IMR-90 (cell line): Measurements from ENCODE around the gene RELL2. TPM values are rescaled to one million over a fixed set of nuclear protein-coding genes. Genes with fewer than 3 reads are reported as not detected.

Source experiments
- ATAC-seq: fragments of 200-7000 bp; cut with Tn5 transposase; 2 replicates; pipeline ENCODE4 v1.9.1; 2020; ENCODE audit warnings: low read depth, mild to moderate bottlenecking, moderate library complexity
- BruUV-seq: library from RNA; stranded (reverse); fragments of 400-500 nt; replicated peaks from 2 replicates; lab custom pipeline; 2021; lab: Mats Ljungman, UMichigan
- CTCF ChIA-PET: fragments of 300-600 bp; formaldehyde crosslinking; extraction: SDS; loops from one replicate; lab custom pipeline; 2021; ENCODE audit warnings: antibody characterized with exemption; lab: Yijun Ruan, JAX
- POLR2A ChIA-PET: fragments of 300-600 bp; sonication (Branson Sonifier 250); formaldehyde crosslinking; loops from one replicate; lab custom pipeline; 2022; ENCODE audit warnings: antibody characterized with exemption; ENCODE audit not compliant: unreplicated experiment; lab: Charles Lee
- DNase-seq: peaks from one replicate; pipeline ENCODE4 v3.0.0; 2013
- H2AFZ ChIP-seq: replicated peaks from 2 replicates; pipeline ENCODE3; 2013; ENCODE audit warnings: low read length, mild to moderate bottlenecking; ENCODE audit not compliant: poor library complexity
- H2AK5ac ChIP-seq: 2 replicates; pipeline ENCODE4 v1.6.1; 2013; ENCODE audit warnings: low read depth, low read length, inconsistent platforms
- H2AK9ac ChIP-seq: replicated peaks from 2 replicates; pipeline ENCODE3; 2013; ENCODE audit warnings: mild to moderate bottlenecking, low read depth, low read length, moderate library complexity; ENCODE audit not compliant: poor library complexity
- H2BK120ac ChIP-seq: 2 replicates; pipeline ENCODE4 v1.6.1; 2013; ENCODE audit warnings: low read depth, low read length, inconsistent platforms
- H2BK15ac ChIP-seq: 3 replicates; pipeline ENCODE4 v1.6.1; 2013; ENCODE audit warnings: low read depth, low read length, inconsistent platforms
- H2BK20ac ChIP-seq: 2 replicates; pipeline ENCODE4 v1.6.1; 2013; ENCODE audit warnings: low read depth, mild to moderate bottlenecking, inconsistent platforms, low read length, moderate library complexity
- H2BK5ac ChIP-seq: 2 replicates; pipeline ENCODE4 v1.6.1; 2013; ENCODE audit warnings: mild to moderate bottlenecking, low read depth, low read length, inconsistent platforms; ENCODE audit not compliant: poor library complexity, severe bottlenecking
- H3K14ac ChIP-seq: replicated peaks from 2 replicates; pipeline ENCODE4 v1.6.1; 2013; ENCODE audit warnings: low read depth, low read length, inconsistent platforms
- H3K18ac ChIP-seq: 2 replicates; pipeline ENCODE4 v1.6.1; 2013; ENCODE audit warnings: low read depth, low read length, control low read depth
- H3K23ac ChIP-seq: 2 replicates; pipeline ENCODE4 v1.6.1; 2013; ENCODE audit warnings: low read depth, low read length, inconsistent platforms
- H3K27ac ChIP-seq: 2 replicates; pipeline ENCODE4 v1.5.1; 2013; ENCODE audit warnings: mild to moderate bottlenecking, control low read depth, low read length; ENCODE audit not compliant: insufficient read depth
- H3K27me3 ChIP-seq: 2 replicates; pipeline ENCODE4 v1.6.1; 2013; ENCODE audit warnings: low read length; ENCODE audit not compliant: control insufficient read depth, insufficient read depth
- H3K36me3 ChIP-seq: 2 replicates; pipeline ENCODE4 v1.6.1; 2013; ENCODE audit warnings: low read length, mixed read lengths; ENCODE audit not compliant: control insufficient read depth, insufficient read depth
- H3K4ac ChIP-seq: 2 replicates; pipeline ENCODE4 v1.6.1; 2013; ENCODE audit warnings: low read depth, low read length, inconsistent platforms
- H3K4me1 ChIP-seq: 2 replicates; pipeline ENCODE4 v1.6.1; 2013; ENCODE audit warnings: low read length, mixed read lengths; ENCODE audit not compliant: control insufficient read depth, insufficient read depth
- H3K4me2 ChIP-seq: 2 replicates; pipeline ENCODE4 v1.6.1; 2013; ENCODE audit warnings: low read depth, mild to moderate bottlenecking, control low read depth, low read length, moderate library complexity
- H3K4me3 ChIP-seq: 2 replicates; pipeline ENCODE4 v1.5.1; 2013; ENCODE audit warnings: low read depth, mild to moderate bottlenecking, control low read depth, low read length, moderate library complexity; ENCODE audit not compliant: insufficient read depth
- H3K56ac ChIP-seq: 2 replicates; pipeline ENCODE4 v1.6.1; 2013; ENCODE audit warnings: low read length, inconsistent platforms; ENCODE audit not compliant: insufficient read depth; ENCODE audit errors: extremely low read depth
- H3K79me1 ChIP-seq, 2 experiments: 2 replicates each; pipeline ENCODE4 v1.6.1; 2013; ENCODE audit warnings: low read length in 2 of 2, inconsistent platforms in 1 of 2, low read depth in 1 of 2
- H3K9ac ChIP-seq: 2 replicates; pipeline ENCODE4 v1.6.1; 2013; ENCODE audit warnings: low read depth, low read length, control low read depth
- H3K9me1 ChIP-seq: 2 replicates; pipeline ENCODE4 v1.6.1; 2013; ENCODE audit warnings: low read length, inconsistent platforms; ENCODE audit not compliant: insufficient read depth
- H3K9me3 ChIP-seq: 2 replicates; pipeline ENCODE4 v1.6.1; 2013; ENCODE audit warnings: low read length; ENCODE audit not compliant: control insufficient read depth, insufficient read depth
- H4K20me1 ChIP-seq: 2 replicates; pipeline ENCODE4 v1.6.1; 2013; ENCODE audit warnings: low read length, inconsistent platforms; ENCODE audit not compliant: insufficient read depth
- H4K5ac ChIP-seq: 2 replicates; pipeline ENCODE4 v1.6.1; 2013; ENCODE audit warnings: mild to moderate bottlenecking, low read depth, low read length, control low read depth
- H4K8ac ChIP-seq, 2 experiments: 2 replicates each; pipeline ENCODE4 v1.6.1; 2013; ENCODE audit warnings: low read depth in 2 of 2, low read length in 2 of 2, control low read depth in 1 of 2, inconsistent platforms in 1 of 2
- H4K91ac ChIP-seq: 2 replicates; pipeline ENCODE4 v1.6.1; 2013; ENCODE audit warnings: low read depth, low read length, inconsistent platforms; ENCODE audit not compliant: insufficient read depth
- BHLHE40 ChIP-seq: fragments of 150-350 bp; IDR thresholded peaks from 2 replicates; pipeline ENCODE4 v1.6.1; 2016; ENCODE audit warnings: mild to moderate bottlenecking, low read depth, low read length
- CEBPB ChIP-seq: IDR thresholded peaks from 2 replicates; pipeline ENCODE4 v1.6.1; 2012; ENCODE audit warnings: low read depth, low read length, improper control_type of control experiment
- CHD1 ChIP-seq: IDR thresholded peaks from 2 replicates; pipeline ENCODE4 v1.6.1; 2012; ENCODE audit warnings: low read depth, low read length, improper control_type of control experiment
- CTCF ChIP-seq: conservative IDR thresholded peaks from 2 replicates; pipeline ENCODE4 v1.5.1; 2012; ENCODE audit warnings: mild to moderate bottlenecking, low read depth, low read length, improper control_type of control experiment
- FOS ChIP-seq: fragments of 150-350 bp; IDR thresholded peaks from 2 replicates; pipeline ENCODE4 v1.6.1; 2016; ENCODE audit warnings: low read depth, low read length
- MAFK ChIP-seq: IDR thresholded peaks from 2 replicates; pipeline ENCODE4 v1.6.1; 2012; ENCODE audit warnings: low read depth, low read length, improper control_type of control experiment
- MAZ ChIP-seq: IDR thresholded peaks from 2 replicates; pipeline ENCODE4 v1.6.1; 2012; ENCODE audit warnings: low read depth, mild to moderate bottlenecking, low read length, improper control_type of control experiment, moderate library complexity, borderline replicate concordance
- MXI1 ChIP-seq: IDR thresholded peaks from 2 replicates; pipeline ENCODE4 v1.6.1; 2012; ENCODE audit warnings: low read depth, mild to moderate bottlenecking, low read length, moderate library complexity, borderline replicate concordance
- NFE2L2 ChIP-seq: fragments of 150-350 bp; IDR thresholded peaks from 2 replicates; pipeline ENCODE4 v1.6.1; 2016; ENCODE audit warnings: low read depth, mild to moderate bottlenecking, low read length
- POLR2A ChIP-seq: IDR thresholded peaks from 2 replicates; pipeline ENCODE4 v1.6.1; 2012; ENCODE audit warnings: mild to moderate bottlenecking, low read depth, low read length
- RAD21 ChIP-seq: IDR thresholded peaks from 2 replicates; pipeline ENCODE4 v1.6.1; 2012; ENCODE audit warnings: low read length, improper control_type of control experiment
- RCOR1 ChIP-seq: IDR thresholded peaks from 2 replicates; pipeline ENCODE4 v1.6.1; 2012; ENCODE audit warnings: mild to moderate bottlenecking, low read length, improper control_type of control experiment; ENCODE audit not compliant: insufficient replicate concordance
- RFX5 ChIP-seq: IDR thresholded peaks from 2 replicates; pipeline ENCODE4 v1.8.0; 2012; ENCODE audit warnings: low read depth, mild to moderate bottlenecking, low read length, moderate library complexity
- SMC3 ChIP-seq: fragments of 150-350 bp; IDR thresholded peaks from 2 replicates; pipeline ENCODE4 v1.6.1; 2016; ENCODE audit warnings: low read depth, mild to moderate bottlenecking, antibody characterized with exemption, low read length, moderate library complexity
- USF2 ChIP-seq: fragments of 150-350 bp; IDR thresholded peaks from 2 replicates; pipeline ENCODE4 v1.6.1; 2017; ENCODE audit warnings: mild to moderate bottlenecking, antibody characterized with exemption, low read length, low read depth
- WGBS, 2 experiments: methylation state at CpG; one replicate each; pipeline versions ENCODE4 v1.1.5 to v1.1.7; 2013; ENCODE audit warnings: missing lambda C conversion rate in 2 of 2; ENCODE audit not compliant: insufficient read length in 1 of 2; ENCODE audit errors: extremely low coverage in 2 of 2; 5-methylcytosine and 5-hydroxymethylcytosine counted together
- dilution Hi-C: fragments of 300-500 bp; cut with HindIII; formaldehyde crosslinking; loops from one replicate; pipeline ENCODE4 v1.14.3; 2018; ENCODE audit warnings: low sequenced_read_pairs; ENCODE audit not compliant: unreplicated experiment
- in situ Hi-C: fragments of 300-500 bp; cut with MboI; formaldehyde crosslinking; loops from 3 replicates; pipeline ENCODE4 v1.14.3; 2019; ENCODE audit warnings: low sequenced_read_pairs, inconsistent platforms, mixed read lengths
- intact Hi-C: fragments of 100-400 bp; cut with micrococcal nuclease; formaldehyde crosslinking; loops from 2 replicates; pipeline ENCODE4 v1.10.0; 2022
- polyA plus RNA-seq, 3 experiments: library from polyadenylated mRNA; depleted of rRNA; stranded (reverse); fragments of >200 nt; gene quantifications; 2 replicates each; pipeline ENCODE4 v1.2.3, GENCODE V29; 2012; ENCODE audit warnings: low replicate concordance in 1 of 3
- total RNA-seq: library from RNA; depleted of rRNA; stranded (reverse); fragments of >200 nt; gene quantifications from 2 replicates; pipeline ENCODE4 v1.2.3, GENCODE V29; 2012
- TF ChIP-seq, protein P1 (sequence below): fragments of 150-350 bp; IDR thresholded peaks from 2 replicates; pipeline ENCODE4 v1.6.1; 2016; ENCODE audit warnings: low read depth, mild to moderate bottlenecking, low read length, moderate library complexity, borderline replicate concordance

The RELL2 gene
- total and polyA plus RNA-seq, 2 of the 4 experiments (the other 2 are of a cell fraction) = 2.2 to 7.6 TPM

GRCh38 chr5:141590127-141590526 is 46.7 kb upstream of the RELL2 start:
- CTCF ChIA-PET = interaction anchor here (0.5 to 0.6 kb wide), 2 partner anchors 29 to 51 kb away, joined by 3 read pairs; partner anchors contain the start of gene DIAPH1
- Histone ChIP-seq H3K9ac (no peak overlapping the region), H4K8ac (no peak overlapping the region), H2BK15ac (no peak overlapping the region), H3K4ac (no peak overlapping the region), H3K9me1 (no peaks in the 10 kb centered on the region), H2AK5ac (no peak overlapping the region), H3K79me1 (peaks cover 26 to 34% of the 10 kb centered on the region in 2 experiments), H3K23ac (no peak overlapping the region), H3K14ac (no peak overlapping the region), H2AK9ac (no peak overlapping the region), H3K36me3 (peaks cover 2% of the 10 kb centered on the region; the same call in 1 of the 2 replicates), H2BK5ac (no peak overlapping the region), H4K5ac (no peak overlapping the region), H2BK20ac (no peak overlapping the region), H3K4me2 (no peak overlapping the region), H3K9me3 (no peaks in the 10 kb centered on the region), H3K27me3 (no peaks in the 10 kb centered on the region), H4K20me1 (no peaks in the 10 kb centered on the region), H2BK120ac (no peak overlapping the region), H3K18ac (no peak overlapping the region), H2AFZ (no peak overlapping the region), H3K27ac (no peak overlapping the region), H4K91ac (no peak overlapping the region), H3K4me3 (no peak overlapping the region), H3K4me1 (no peaks in the 10 kb centered on the region), H3K56ac (no peak overlapping the region)
- no TSS peak for BruUV-seq
- dilution Hi-C loops (no loop called here), intact Hi-C loops (no loop called here), in situ Hi-C loops (loop anchor here (5.0 to 25.0 kb wide), 2 partner anchors 37 to 903 kb away; partner anchors contain the start of genes HARS1 and HARS2)
- ATAC-seq (no peak), DNase-seq (no peak)
- TF ChIP-seq CTCF = no peak
- TF ChIP-seq, protein P1, sequence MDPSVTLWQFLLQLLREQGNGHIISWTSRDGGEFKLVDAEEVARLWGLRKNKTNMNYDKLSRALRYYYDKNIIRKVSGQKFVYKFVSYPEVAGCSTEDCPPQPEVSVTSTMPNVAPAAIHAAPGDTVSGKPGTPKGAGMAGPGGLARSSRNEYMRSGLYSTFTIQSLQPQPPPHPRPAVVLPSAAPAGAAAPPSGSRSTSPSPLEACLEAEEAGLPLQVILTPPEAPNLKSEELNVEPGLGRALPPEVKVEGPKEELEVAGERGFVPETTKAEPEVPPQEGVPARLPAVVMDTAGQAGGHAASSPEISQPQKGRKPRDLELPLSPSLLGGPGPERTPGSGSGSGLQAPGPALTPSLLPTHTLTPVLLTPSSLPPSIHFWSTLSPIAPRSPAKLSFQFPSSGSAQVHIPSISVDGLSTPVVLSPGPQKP = no peak
- TF ChIP-seq MAFK = no peak
- no peak for TF ChIP-seq RCOR1
- no peak for TF ChIP-seq RAD21
- TF ChIP-seq FOS = no peak
- no peak for TF ChIP-seq NFE2L2
- TF ChIP-seq MAZ = no peak
- no peak for TF ChIP-seq POLR2A
- TF ChIP-seq CEBPB = no peak
- TF ChIP-seq CHD1 = no peak
- no peak for TF ChIP-seq MXI1
- TF ChIP-seq USF2 = no peak
- no peak for TF ChIP-seq BHLHE40
- TF ChIP-seq SMC3 = no peak
- TF ChIP-seq RFX5 = no peak
- POLR2A ChIA-PET = no interaction called here
- WGBS, 2 experiments = no CpG with 5 or more reads among the region's 2 CpGs
